Left ventricle myocardium inferior (tissue), 1 donor: ENCODE data around the gene IGSF9B. TPM values are rescaled to one million over a fixed set of nuclear protein-coding genes. Genes with fewer than 3 reads are reported as not detected.

Experiments used
- DNase-seq: peaks from one replicate; pipeline ENCODE4 v3.0.0-alpha.2; 2020
- H3K27ac ChIP-seq: fragments of 200-600 bp; replicated peaks from 2 replicates; pipeline ENCODE4 v1.8.0; 2021
- H3K27me3 ChIP-seq: fragments of 200-600 bp; 2 replicates; pipeline ENCODE4 v1.8.0; 2021; ENCODE audit warnings: low read depth
- H3K36me3 ChIP-seq: fragments of 200-600 bp; 2 replicates; pipeline ENCODE4 v1.8.0; 2021
- H3K4me1 ChIP-seq: fragments of 200-600 bp; 2 replicates; pipeline ENCODE4 v1.8.0; 2021
- H3K4me3 ChIP-seq: fragments of 200-600 bp; 2 replicates; pipeline ENCODE4 v1.8.0; 2021; ENCODE audit warnings: mild to moderate bottlenecking, moderate library complexity
- H3K9me3 ChIP-seq: fragments of 200-600 bp; replicated peaks from 2 replicates; pipeline ENCODE4 v1.8.0; 2021
- intact Hi-C: fragments of 100-400 bp; cut with micrococcal nuclease; formaldehyde crosslinking; loops from one replicate; pipeline ENCODE4 v1.11.0; 2022
- total RNA-seq: library from RNA; stranded (reverse); fragmentation: NEBNext Ultra II Directional; extraction: Animal tissue kit (Norgen Biotek cat#: 25700); gene quantifications from one replicate; pipeline ENCODE4 v1.2.1, GENCODE V29; 2021
- TF ChIP-seq, protein P1 (sequence below): fragments of 200-600 bp; IDR thresholded peaks from 2 replicates; pipeline ENCODE4 v1.8.0; 2021; ENCODE audit warnings: antibody characterized with exemption, mild to moderate bottlenecking, borderline replicate concordance
- donor health status: DM: no; HTN: yes; CAD: no; lungs with severe emphysema.

IGSF9B gene
- total RNA-seq, 1 donor from 2014 or later = 44.1 TPM

GRCh38 chr11:133935551-133935910, 21.2 kb downstream of the IGSF9B start:
- Histone ChIP-seq H3K4me1 (peaks cover 24% of the 10 kb centered on the region), H3K9me3 (no peaks in the 10 kb centered on the region), H3K27me3 (no peaks in the 10 kb centered on the region), H3K4me3 (no peak overlapping the region), H3K27ac (no peak overlapping the region), H3K36me3 (peaks cover 59% of the 10 kb centered on the region)
- TF ChIP-seq, protein P1, sequence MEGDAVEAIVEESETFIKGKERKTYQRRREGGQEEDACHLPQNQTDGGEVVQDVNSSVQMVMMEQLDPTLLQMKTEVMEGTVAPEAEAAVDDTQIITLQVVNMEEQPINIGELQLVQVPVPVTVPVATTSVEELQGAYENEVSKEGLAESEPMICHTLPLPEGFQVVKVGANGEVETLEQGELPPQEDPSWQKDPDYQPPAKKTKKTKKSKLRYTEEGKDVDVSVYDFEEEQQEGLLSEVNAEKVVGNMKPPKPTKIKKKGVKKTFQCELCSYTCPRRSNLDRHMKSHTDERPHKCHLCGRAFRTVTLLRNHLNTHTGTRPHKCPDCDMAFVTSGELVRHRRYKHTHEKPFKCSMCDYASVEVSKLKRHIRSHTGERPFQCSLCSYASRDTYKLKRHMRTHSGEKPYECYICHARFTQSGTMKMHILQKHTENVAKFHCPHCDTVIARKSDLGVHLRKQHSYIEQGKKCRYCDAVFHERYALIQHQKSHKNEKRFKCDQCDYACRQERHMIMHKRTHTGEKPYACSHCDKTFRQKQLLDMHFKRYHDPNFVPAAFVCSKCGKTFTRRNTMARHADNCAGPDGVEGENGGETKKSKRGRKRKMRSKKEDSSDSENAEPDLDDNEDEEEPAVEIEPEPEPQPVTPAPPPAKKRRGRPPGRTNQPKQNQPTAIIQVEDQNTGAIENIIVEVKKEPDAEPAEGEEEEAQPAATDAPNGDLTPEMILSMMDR = no peak
- intact Hi-C loops = no loop called here
- no peak for DNase-seq

GRCh38 chr11:133934599-133935550, 21.9 kb downstream of the IGSF9B start:
- Histone ChIP-seq H3K27me3 (no peaks in the 10 kb centered on the region), H3K4me3 (no peak overlapping the region), H3K9me3 (no peaks in the 10 kb centered on the region), H3K4me1 (peaks cover 24% of the 10 kb centered on the region), H3K36me3 (peaks cover 66% of the 10 kb centered on the region), H3K27ac (peak overlapping the region; percentile 33)
- TF ChIP-seq, protein P1 = no peak
- intact Hi-C loops = no loop called here
- DNase-seq = peak; percentile 65

- TF ChIP-seq, protein P1 = no peak
- peaks cover 70% of the 10 kb centered on the region for H3K36me3 ChIP-seq
- H3K27ac ChIP-seq = peak overlapping the region; percentile 13
- intact Hi-C loops = no loop called here
- H3K9me3 ChIP-seq = no peaks in the 10 kb centered on the region
- no peaks in the 10 kb centered on the region for H3K27me3 ChIP-seq
- H3K4me3 ChIP-seq = no peak overlapping the region
- peaks cover 24% of the 10 kb centered on the region for H3K4me1 ChIP-seq
- DNase-seq = no peak
Observed at GRCh38 chr11:133934096-133934495, 22.7 kb downstream of the IGSF9B start.

- H3K27ac ChIP-seq = no peak overlapping the region
- DNase-seq = no peak
- H3K9me3 ChIP-seq = no peaks in the 10 kb centered on the region
- H3K4me1 ChIP-seq = peaks cover 41% of the 10 kb centered on the region
- peaks cover 59% of the 10 kb centered on the region for H3K36me3 ChIP-seq
- H3K27me3 ChIP-seq = no peaks in the 10 kb centered on the region
- intact Hi-C loops = no loop called here
- TF ChIP-seq, protein P1 = no peak
- H3K4me3 ChIP-seq = no peak overlapping the region
Observed at GRCh38 chr11:133931449-133932060, 25.2 kb downstream of the IGSF9B start.

DNA sequence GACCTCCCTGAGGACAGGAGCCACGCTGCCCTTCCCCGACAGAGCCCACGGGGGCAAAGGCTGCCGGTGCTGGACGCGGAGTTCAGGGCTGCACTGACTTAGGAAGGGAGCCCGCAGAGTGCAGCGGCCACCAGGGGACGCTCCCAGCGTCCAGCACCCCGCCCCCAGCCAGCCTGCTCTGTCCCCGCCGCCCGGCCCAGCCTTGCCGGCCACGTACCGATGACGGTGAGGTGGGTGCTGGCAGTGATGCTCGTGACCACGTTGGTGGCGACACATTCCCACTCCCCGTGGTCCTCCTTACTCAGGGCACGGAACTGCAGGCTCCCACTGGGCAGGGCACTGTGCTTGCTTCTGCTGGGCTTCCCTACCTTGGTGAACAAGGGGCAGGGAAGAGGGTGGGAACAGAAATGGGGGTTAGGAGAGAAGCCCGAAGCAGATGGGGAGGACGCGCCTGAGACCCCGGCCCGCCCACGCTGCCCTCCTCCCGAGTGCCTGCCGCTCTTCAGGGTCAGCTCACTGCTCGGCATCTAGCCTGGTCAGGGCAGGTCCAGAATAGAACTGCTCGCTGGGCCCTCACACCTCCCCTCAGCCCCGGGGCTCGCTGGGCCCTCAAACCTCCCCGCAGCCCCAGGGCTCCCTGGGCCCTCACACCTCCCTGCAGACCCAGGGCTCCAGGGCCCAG, 25.9 kb downstream of the IGSF9B start:
- Histone ChIP-seq H3K27me3 (no peaks in the 10 kb centered on the region), H3K4me3 (no peak overlapping the region), H3K27ac (no peak overlapping the region), H3K9me3 (no peaks in the 10 kb centered on the region), H3K36me3 (peaks cover 60% of the 10 kb centered on the region), H3K4me1 (peaks cover 41% of the 10 kb centered on the region)
- TF ChIP-seq, protein P1 = peak; percentile 55
- DNase-seq = no peak
- intact Hi-C loops = no loop called here
